VCaP (cell line): ENCODE results near the gene SPTBN4.
A peak's percentile ranks its signal among the peaks of the same experiment; 100 is the strongest.
"Not testable (repeated sequence)": the region's sequence is repeated elsewhere in the genome, so short reads cannot be mapped to it uniquely, and the experiment has no call there.

ENCODE experiments used
- H3K27ac ChIP-seq: fragments of 450-650 bp; 2 replicates; pipeline ENCODE4 v1.5.1; 2017
- CTCF ChIP-seq: fragments of 450-650 bp; conservative IDR thresholded peaks from 2 replicates; pipeline ENCODE4 v1.5.1; 2017; ENCODE audit warnings: mild to moderate bottlenecking, moderate library complexity

Gene SPTBN4

GRCh38 chr19:40513741-40514315 is 47.0 kb downstream of the SPTBN4 start:
- no peak overlapping the region for H3K27ac ChIP-seq
- no peak for TF ChIP-seq CTCF

GRCh38 chr19:40517248-40517647 is 50.4 kb downstream of the SPTBN4 start:
- H3K27ac ChIP-seq: no peak overlapping the region
- TF ChIP-seq CTCF: no peak

GRCh38 chr19:40519352-40520322 is 52.8 kb downstream of the SPTBN4 start:
- no peak overlapping the region for H3K27ac ChIP-seq
- TF ChIP-seq CTCF: no peak

GRCh38 chr19:40521276-40521675 is 54.5 kb downstream of the SPTBN4 start:
- H3K27ac ChIP-seq: no peak overlapping the region
- TF ChIP-seq CTCF: peak; percentile 74

- not testable (repeated sequence) for H3K27ac ChIP-seq
Observed at GRCh38 chr19:40521900-40522299, 55.1 kb downstream of the SPTBN4 start.

- TF ChIP-seq CTCF: peak; percentile 79
- H3K27ac ChIP-seq: no peak overlapping the region
Observed at GRCh38 chr19:40523322-40524047, 56.7 kb downstream of the SPTBN4 start.

GRCh38 chr19:40524133-40524549 is 57.3 kb downstream of the SPTBN4 start:
- TF ChIP-seq CTCF: no peak
- no peak overlapping the region for H3K27ac ChIP-seq
